WERI-Rb-1 (cell line): Measurements from ENCODE around the gene TENT5D.
"Not testable (repeated sequence)": the region's sequence is repeated elsewhere in the genome, so short reads cannot be mapped to it uniquely, and the experiment has no call there.

ENCODE experiments used
- DNase-seq: peaks from one replicate; pipeline ENCODE4 v3.0.0-alpha.2; 2020
- H3K27ac ChIP-seq: fragments of 250-450 bp; sonication (Bioruptor Pico); 2 replicates; pipeline ENCODE4 v1.5.1; 2020; ENCODE audit warnings: mild to moderate bottlenecking, moderate library complexity
- H3K27me3 ChIP-seq: fragments of 250-450 bp; sonication (Bioruptor Pico); 2 replicates; pipeline ENCODE4 v1.5.1; 2021; ENCODE audit warnings: mild to moderate bottlenecking, low read depth, moderate library complexity; ENCODE audit not compliant: insufficient read depth, severe bottlenecking
- H3K36me3 ChIP-seq: fragments of 250-450 bp; sonication (Bioruptor Pico); 2 replicates; pipeline ENCODE4 v1.5.1; 2020; ENCODE audit warnings: mild to moderate bottlenecking, moderate library complexity
- H3K4me3 ChIP-seq: 2 replicates; pipeline ENCODE4 v1.5.1; 2011; ENCODE audit warnings: low read depth, mild to moderate bottlenecking, control low read depth, low read length
- H3K9me3 ChIP-seq: fragments of 250-450 bp; sonication (Bioruptor Pico); 2 replicates; pipeline ENCODE4 v1.5.1; 2021; ENCODE audit warnings: mild to moderate bottlenecking, moderate library complexity; ENCODE audit not compliant: severe bottlenecking
- TF ChIP-seq, protein P1 (sequence below): IDR thresholded peaks from 2 replicates; pipeline ENCODE4 v1.5.1; 2011; ENCODE audit warnings: low read depth, mild to moderate bottlenecking, control low read depth, inconsistent platforms, low read length

TENT5D gene

DNA sequence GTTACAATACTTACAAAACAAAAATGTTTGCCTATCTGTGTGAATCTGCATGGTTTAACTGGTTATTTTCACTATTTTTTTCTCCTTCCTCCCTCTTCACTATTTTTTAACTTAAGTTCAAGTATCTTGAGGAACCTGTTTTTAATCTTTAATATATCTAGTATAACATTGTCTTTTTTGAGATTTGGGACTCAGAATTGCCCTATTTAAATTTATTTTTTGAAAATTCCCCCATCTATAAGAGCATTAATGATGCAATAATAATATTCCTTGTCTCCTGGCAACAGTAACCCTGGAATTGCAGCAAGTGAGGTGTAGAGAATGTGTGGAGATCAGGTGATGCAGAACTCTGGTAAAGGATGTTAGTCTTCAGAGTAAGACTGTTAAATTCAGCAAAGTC, at the start of gene TENT5D:
Gene TENT5D, plus strand, starts transcription at position 301 of the 400 bp plus-strand sequence. CDS start 22,093 bp downstream, outside the sequence.
- no peak within 1 kb of the TSS for H3K27ac ChIP-seq
- no peak for DNase-seq
- no peaks in the 10 kb centered on the region for H3K9me3 ChIP-seq
- H3K4me3 ChIP-seq: no peak within 1 kb of the TSS
- no peaks in the 10 kb centered on the region for H3K36me3 ChIP-seq
- TF ChIP-seq, protein P1, sequence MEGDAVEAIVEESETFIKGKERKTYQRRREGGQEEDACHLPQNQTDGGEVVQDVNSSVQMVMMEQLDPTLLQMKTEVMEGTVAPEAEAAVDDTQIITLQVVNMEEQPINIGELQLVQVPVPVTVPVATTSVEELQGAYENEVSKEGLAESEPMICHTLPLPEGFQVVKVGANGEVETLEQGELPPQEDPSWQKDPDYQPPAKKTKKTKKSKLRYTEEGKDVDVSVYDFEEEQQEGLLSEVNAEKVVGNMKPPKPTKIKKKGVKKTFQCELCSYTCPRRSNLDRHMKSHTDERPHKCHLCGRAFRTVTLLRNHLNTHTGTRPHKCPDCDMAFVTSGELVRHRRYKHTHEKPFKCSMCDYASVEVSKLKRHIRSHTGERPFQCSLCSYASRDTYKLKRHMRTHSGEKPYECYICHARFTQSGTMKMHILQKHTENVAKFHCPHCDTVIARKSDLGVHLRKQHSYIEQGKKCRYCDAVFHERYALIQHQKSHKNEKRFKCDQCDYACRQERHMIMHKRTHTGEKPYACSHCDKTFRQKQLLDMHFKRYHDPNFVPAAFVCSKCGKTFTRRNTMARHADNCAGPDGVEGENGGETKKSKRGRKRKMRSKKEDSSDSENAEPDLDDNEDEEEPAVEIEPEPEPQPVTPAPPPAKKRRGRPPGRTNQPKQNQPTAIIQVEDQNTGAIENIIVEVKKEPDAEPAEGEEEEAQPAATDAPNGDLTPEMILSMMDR: no peak
- H3K27me3 ChIP-seq: peaks cover 13% of the 10 kb centered on the region

DNA sequence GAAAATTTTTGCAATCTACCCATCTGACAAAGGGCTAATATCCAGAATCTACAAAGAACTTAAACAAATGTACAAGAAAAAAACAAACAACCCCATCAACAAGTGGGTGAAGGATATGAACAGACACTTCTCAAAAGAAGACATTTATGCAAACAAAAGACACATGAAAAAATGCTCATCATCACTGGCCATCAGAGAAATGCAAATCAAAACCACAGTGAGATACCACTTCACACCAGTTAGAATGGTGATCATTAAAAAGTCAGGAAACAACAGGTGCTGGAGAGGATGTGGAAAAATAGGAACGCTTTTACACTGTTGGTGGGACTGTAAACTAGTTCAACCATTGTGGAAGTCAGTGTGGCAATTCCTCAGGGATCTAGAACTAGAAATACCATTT, 34.6 kb upstream of the TENT5D start:
- H3K36me3 ChIP-seq, DNase-seq, H3K4me3 ChIP-seq, H3K9me3 ChIP-seq, H3K27ac ChIP-seq, H3K27me3 ChIP-seq: not testable (repeated sequence)

DNA sequence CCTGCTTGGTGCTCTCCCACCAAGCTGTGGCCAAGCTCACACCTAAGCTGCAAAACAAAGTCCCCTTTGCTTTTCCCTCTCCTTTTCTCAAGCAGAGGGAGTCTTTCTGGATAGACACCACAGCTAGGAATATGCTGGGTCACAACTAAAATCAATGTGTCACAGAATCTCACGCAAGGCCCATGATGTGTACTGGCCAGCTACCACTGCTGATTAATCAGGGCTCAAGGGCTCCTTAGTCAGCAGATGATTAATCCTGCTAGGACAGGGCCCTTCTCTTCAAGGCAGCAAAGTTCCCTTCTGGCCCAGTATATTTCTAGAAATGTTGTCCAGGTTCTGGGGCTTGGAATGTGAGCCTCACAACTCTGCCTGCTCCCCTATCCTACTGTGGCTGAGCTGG, 32.0 kb upstream of the TENT5D start:
- DNase-seq: no peak
- peaks cover 3% of the 10 kb centered on the region for H3K27me3 ChIP-seq
- TF ChIP-seq, protein P1: no peak
- H3K4me3 ChIP-seq: no peak overlapping the region
- no peaks in the 10 kb centered on the region for H3K36me3 ChIP-seq
- no peak overlapping the region for H3K27ac ChIP-seq
- H3K9me3 ChIP-seq: no peaks in the 10 kb centered on the region

DNA sequence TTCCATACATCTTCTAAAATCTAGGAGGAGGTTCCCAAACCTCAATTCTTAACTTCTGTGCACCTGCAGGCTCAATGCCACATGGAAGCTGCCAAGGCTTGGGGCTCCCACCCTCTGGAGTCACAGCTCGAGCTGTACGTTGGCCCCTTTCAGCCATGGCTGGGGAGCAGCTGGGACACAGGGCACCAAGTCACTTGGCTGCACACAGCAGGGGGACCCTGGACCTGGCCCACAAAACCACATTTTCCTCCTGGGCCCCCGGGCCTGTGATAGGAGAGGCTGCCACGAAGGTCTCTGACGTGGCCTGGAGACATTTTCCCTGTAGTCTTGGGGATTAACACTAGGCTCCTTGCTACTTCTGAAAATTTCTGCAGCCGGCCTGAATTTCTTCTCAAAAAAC, 8.2 kb upstream of the TENT5D start:
- H3K36me3 ChIP-seq: no peaks in the 10 kb centered on the region
- peaks cover 6% of the 10 kb centered on the region for H3K27me3 ChIP-seq
- H3K27ac ChIP-seq: no peak overlapping the region
- H3K9me3 ChIP-seq: no peaks in the 10 kb centered on the region
- no peak overlapping the region for H3K4me3 ChIP-seq
- TF ChIP-seq, protein P1: no peak
- DNase-seq: no peak

DNA sequence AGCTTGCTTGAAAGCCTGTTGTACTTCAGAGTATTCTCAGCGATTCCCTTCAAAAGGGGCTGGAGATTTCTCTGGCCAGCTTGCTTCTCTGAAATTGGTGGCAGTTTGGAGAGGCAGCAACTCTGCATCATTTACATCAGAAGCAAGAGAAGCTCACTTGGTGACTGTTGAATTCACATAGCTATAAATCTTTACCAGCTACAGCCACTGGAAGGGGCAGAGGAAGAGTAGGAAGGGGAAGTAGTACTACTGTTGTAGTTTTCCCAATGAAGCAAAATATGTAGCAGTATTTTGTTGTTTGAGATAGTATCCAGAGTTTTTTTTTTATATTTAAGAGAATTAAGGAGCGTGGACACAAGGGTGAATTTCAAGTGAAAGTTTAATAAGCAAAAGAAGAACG, 2.8 kb downstream of the TENT5D start:
- no peaks in the 10 kb centered on the region for H3K9me3 ChIP-seq
- H3K27me3 ChIP-seq: peaks cover 13% of the 10 kb centered on the region
- TF ChIP-seq, protein P1: no peak
- DNase-seq: no peak
- H3K36me3 ChIP-seq: no peaks in the 10 kb centered on the region
- H3K4me3 ChIP-seq: no peak overlapping the region
- H3K27ac ChIP-seq: no peak overlapping the region

DNA sequence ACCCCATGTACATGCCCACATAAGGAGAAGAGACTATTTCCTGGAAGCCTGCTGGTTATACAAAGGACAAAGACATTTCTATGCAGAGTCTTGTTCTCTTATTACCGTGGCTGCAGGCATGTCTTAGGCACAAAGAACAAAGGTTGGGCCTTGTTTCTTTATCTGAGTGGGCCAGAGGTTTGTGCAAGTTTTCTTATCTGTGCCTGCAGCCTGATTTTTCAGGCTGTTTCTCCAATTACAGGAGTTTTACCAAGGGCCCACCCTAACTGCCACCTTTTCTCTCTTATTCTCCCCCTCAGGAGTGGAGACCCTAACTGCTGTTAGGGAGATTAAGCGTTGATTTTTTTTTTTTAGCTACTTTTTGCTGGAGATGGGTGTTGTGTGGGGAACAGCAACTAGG, 3.5 kb downstream of the TENT5D start:
- TF ChIP-seq, protein P1: no peak
- H3K27ac ChIP-seq: no peak overlapping the region
- no peak overlapping the region for H3K4me3 ChIP-seq
- no peaks in the 10 kb centered on the region for H3K36me3 ChIP-seq
- DNase-seq: no peak
- peaks cover 13% of the 10 kb centered on the region for H3K27me3 ChIP-seq
- no peaks in the 10 kb centered on the region for H3K9me3 ChIP-seq
